Measurements from ENCODE around the gene OR2T3.
"Not testable (repeated sequence)": the region's sequence is repeated elsewhere in the genome, so short reads cannot be mapped to it uniquely, and the experiment has no call there.

The OR2T3 gene, protein sequence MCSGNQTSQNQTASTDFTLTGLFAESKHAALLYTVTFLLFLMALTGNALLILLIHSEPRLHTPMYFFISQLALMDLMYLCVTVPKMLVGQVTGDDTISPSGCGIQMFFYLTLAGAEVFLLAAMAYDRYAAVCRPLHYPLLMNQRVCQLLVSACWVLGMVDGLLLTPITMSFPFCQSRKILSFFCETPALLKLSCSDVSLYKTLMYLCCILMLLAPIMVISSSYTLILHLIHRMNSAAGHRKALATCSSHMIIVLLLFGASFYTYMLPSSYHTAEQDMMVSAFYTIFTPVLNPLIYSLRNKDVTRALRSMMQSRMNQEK

DNA sequence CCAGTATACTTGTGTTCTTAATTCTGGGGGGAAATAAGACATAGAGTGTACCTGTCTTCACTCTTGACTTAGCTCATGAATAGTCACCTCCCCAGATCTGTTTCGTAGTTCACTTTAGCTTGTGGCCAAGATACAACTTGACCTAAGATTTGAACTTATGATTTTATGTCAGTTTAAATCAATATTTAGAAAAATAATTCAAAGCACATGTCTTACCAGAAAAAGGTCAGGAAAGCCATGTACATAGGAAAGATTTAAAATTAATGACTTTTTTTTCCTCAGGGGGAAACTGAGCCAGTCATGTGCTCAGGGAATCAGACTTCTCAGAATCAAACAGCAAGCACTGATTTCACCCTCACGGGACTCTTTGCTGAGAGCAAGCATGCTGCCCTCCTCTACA is at the start of gene OR2T3:
OR2T3 (plus strand) TSS at position 301 of the 400 bp plus-strand sequence; CDS start at position 301, 0 bp downstream.
- not testable (repeated sequence) for DNase-seq

DNA sequence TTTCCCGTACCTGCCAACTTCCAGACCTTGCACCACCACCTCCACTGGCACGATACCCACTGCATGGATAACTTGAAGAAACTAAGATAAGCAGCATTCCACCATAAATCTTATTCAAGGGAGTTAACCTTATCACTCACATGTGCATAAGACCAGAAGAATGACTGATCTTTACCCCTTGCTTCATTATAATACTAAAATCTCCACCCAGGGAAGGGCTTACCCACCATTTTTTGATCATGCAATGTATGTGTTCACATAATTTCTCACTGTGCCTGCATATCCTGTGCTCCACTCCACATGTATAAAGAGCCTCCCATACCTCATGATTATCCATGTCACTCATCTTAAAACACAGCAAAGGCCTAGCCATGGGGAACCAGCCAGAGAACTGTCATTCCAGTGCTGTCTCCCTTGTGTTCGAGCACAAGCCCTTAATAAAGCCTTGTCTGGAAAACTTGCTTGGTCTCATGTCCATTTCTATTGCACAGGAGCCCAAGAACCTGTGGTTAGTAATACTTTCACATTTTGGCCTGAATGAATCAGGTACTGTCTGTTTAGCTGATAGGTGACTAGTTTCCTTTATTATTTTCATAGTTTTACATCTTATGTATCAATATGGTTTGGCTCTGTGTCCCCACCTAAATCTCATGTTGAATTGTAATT is 45.5 kb upstream of the OR2T3 start:
- not testable (repeated sequence) for DNase-seq

DNA sequence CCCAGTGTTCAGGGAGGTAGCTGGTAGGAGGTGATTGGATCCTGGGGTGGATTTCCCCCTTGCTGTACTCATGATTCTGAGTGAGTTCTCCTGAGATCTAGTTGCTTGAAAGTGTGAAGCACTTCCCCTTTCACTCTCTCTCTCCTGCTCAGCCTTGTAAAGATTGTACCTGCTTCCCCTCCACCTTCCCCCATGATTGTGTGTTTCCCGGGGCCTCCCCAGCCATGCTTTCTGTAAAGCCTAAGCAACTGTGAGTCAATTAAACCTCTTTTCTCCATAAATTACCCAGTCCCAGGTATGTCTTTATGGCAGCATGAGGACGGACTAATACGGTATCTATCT is 45.0 kb upstream of the OR2T3 start:
- not testable (repeated sequence) for DNase-seq

DNA sequence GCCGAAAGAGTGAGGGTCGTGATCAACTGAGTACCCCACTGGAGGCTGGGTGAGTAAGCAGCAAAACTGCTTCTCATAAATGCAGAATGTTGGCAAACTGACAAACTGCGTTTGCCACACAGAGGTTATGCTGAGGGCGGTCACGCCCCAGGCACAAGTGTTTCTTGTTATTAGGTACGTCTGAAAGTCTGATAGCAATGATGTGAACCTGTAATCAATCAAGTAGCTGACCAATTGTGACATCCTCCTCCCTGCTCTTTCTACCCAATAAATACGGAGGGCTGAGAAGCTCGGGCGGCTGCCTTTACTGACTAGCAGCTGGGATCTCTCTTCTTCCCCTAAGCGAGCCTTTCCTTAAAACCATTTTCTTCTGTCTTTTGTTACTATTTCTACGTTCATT is 41.5 kb upstream of the OR2T3 start:
- DNase-seq = not testable (repeated sequence)

DNA sequence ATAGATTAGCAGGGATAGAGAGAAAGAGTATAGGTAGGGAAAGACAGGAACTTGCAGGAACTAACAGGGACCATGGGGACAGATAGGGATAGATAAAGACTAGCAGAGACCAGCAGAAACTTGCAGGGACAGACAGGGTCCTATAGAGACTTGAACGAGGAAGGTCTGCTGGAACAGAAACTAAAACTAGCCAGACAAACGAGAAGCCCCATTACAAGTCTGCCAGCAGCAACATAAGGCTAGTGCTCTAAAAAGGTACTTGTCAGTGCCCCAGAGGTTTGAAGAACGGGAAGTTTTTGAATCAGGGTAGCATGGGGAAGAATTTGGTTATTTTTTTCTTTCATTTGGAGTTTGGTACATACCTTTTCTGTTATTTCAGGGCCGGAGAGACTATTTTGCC is 41.0 kb upstream of the OR2T3 start:
- DNase-seq = not testable (repeated sequence)

DNA sequence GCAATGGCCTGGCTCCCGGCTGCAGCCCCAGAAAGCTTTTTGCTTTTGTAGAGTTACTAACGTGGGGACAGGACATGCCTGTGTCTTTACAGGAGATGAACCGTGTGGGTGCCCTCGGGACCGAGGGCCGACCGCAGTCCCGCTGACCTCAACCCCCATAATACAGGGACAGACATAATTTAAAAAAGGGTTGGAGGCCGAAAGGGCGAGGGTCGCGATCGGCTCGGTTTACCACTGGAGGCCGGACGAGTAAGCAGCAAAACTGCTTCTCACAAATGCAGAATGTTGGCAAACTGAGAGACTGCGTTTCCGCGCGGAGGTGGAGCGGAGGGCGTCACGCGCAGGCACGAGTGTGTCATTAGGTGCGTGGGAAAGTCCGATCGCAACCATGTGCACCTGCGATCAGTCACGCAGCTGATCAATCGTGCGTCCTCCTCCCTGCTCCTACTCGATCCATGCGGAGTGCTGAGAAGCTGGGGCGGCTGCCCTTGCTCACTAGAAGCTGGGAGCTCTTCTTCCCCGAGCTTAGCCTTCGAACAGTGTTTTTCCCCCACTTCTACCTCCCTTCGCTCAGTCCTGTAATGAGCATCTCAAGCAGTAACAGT is 39.2 kb upstream of the OR2T3 start:
- not testable (repeated sequence) for DNase-seq

DNA sequence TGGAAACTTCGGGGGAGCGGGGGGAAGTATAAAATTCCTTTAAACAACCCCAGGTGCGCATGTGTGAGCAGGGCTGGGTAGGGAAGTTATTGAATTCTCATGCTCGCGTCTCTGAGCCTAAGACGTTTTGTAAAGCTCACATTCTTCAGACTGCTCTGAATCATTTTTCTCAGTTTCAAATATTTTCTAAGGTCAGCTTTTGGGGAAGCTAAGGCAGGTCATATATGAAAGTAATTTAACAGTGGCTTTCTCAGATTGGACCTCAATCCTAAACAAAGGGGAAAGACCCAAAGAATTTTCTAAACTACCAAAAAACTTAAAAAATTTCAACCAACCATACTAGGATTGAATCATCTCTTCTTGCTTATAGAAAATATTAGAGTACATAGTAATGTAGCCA is 38.2 kb upstream of the OR2T3 start:
- DNase-seq = not testable (repeated sequence)

DNA sequence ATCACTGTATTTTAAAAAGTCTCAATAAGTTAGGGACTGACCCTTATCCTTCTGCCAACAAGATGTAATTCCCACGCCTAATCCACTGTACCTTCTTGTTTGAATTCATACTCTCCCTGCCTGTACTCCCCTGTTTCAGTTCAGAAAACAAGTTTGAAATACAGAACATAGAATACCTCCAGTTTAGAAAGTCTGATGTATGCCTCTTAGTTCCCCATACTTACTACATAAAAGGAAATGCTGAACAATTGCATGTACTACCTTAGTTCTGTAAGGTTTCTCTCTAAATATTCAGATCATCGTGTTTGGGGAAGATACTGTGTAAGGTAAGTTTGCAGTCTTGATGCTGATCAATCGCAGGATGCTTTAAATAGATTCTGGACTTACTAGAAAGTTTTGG is 36.8 kb upstream of the OR2T3 start:
- DNase-seq = not testable (repeated sequence)

DNA sequence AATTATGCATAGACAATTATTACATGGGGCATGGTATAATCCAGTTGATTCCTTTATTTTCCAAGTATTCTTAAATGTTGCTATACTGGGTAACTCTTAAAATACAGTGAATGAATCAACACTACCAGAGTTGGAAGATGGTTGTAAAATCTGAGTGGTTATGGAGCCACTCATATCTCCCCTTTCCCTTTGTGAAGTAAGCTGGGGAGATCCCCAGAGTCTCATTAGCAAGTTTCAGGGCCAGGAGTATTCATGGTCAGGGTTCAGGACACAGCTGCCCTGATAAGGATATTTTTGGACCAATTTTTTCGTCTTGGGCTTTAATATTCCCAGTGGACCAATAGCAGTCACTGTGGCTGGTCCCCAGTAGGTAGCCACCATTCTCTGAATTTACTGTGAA is 34.5 kb upstream of the OR2T3 start:
- not testable (repeated sequence) for DNase-seq

DNA sequence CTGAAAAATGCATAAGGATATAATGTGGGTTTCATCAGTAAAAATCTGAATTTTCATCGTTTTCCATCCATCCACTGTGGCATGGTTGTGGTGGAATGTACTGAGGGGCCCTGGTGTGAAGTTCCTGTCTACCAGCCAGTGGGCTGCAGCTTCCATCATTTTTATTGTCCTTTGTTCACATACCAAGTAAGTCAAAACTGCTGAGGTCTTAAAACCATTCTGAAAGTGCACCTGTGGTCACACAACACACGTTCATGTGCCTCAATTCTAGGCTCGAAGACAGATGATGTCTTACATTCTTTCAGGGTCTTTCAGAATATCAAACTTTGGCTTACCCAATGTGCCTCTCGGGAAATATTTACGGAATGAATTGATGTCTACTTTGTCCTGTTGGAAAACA is 33.9 kb upstream of the OR2T3 start:
- DNase-seq = not testable (repeated sequence)

DNA sequence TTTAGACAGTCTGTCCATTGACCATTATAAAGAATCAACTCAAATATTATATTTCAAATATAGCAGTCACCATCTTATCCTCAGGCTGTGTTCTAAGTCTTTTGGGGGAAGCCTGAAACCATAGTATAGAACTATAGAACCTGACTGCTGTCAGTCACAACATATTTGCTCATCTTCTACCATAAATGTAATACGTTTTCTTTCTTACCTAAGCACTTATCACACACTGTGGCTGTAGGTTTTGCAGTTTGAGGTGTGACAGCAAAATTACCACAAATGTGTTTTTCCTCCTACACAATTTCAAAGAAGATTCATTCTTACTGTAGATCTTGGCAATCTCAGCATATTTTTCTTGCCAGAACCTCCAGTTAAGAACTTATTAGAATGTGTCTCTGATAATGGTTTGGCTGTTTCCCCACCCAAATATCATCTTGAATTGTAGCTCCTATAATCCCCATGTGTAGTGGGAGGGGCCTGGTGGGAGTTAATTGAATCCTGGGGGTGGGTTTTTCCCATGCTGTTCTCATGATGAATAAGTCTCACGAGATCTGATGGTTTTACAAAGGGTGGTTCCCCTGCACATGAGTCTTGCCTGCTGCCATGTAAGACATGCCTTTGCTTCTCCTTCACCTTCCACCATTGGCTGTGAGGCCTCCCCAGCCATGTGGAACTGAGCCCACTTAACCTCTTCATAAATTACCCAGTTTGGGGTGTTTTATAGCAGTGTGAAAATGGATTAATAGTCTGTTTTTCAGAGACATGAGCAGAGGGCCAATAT is 30.5 kb upstream of the OR2T3 start:
- not testable (repeated sequence) for DNase-seq

DNA sequence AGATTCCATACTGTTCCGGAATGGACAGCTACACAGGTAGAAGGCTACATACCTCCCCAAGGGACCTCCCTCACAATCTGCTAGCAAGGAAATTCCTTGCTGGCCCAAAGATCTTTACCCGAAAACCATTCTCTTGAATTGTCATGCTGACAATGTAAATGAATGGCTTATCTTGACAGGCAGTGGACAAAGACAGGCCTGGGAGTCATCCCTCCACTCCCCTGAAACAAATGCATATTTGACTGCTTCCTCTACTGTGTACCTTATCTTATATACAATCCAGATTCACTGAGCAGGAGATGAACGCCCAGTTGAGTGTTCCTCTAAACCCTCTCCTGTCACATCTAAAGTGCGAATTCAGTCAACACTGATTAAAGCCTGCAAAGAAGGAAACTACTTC is 28.5 kb upstream of the OR2T3 start:
- DNase-seq = not testable (repeated sequence)

DNA sequence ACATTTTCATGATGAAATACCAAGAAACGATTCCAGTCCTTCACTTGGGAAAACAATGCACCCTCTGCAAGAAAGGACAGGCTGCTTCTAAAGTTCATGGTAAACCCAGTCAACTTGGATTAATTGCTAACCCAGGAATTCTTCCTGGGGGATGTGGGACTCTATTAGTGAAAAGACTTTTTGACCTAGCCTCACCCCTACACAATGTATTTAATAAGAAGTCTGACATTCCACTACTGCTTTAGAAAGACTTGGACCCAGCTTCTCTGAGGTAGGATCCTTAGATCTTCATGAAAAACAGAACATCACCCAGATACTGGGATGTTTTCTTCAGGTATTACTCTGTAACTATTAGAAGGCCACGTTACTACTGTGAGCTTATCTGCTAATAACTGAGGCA is 27.8 kb upstream of the OR2T3 start, which contains the start of gene OR2T2:
OR2T2 (plus strand) TSS at position 239 of the 400 bp plus-strand sequence. CDS start 7,161 bp downstream, outside the sequence.
- not testable (repeated sequence) for DNase-seq

DNA sequence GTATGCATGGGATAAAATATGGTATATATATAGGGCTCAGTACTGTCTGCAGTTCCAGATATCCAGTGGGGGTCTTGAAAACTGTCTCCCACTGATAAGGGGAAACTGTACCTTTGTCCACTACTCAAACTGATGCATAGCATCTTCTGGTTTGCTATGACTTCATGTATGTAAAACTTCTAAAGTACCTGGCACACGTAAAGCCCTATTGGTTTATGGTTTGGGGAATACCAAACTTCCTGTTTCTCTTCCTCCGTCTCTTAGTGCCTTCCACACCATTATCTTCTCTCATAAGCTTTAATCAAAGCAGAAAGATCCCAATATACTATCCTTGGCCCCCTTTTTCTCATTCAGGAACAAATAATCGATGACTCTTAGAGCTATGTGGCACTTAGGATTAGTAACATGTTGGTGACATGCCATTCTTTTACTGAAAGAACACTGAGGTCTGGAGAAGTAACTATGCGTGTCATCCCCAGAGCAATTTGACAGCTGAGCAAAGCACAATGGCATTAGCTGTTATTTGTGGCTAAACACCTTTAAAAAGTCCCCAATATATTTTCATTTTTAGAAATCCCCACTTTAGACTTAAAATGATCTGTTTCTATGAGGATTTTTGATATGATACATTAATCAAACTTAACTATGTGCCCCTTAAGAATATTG is 24.6 kb upstream of the OR2T3 start:
- not testable (repeated sequence) for DNase-seq

DNA sequence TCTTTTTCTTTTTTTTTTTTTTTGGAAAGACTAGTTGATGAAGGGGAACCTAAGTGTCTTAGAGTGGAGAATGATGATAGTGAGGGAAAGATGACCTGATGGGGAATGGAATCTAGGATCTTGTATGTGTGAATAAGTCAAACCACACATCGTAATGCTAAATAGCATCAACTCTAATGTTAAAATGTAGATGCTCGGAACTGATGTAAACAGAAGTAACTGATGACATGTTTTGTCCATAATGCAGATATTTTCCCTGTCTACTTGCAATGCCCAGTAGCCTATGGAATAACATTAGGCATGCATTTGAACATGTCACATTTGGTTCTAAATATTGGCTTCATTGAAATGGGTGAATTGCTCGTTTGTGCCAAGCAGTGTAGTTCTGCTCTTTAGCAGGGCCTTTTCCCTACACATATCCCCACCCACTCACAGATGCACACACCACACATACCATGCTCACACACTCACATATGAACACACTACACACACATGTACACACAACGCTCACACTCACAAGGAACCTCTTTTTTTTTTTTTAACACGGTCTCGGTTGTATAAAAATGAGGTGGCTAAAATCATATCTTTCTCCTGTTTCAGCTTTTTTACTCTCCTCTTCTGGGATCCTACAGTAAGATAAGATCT is 23.2 kb upstream of the OR2T3 start:
- not testable (repeated sequence) for DNase-seq

DNA sequence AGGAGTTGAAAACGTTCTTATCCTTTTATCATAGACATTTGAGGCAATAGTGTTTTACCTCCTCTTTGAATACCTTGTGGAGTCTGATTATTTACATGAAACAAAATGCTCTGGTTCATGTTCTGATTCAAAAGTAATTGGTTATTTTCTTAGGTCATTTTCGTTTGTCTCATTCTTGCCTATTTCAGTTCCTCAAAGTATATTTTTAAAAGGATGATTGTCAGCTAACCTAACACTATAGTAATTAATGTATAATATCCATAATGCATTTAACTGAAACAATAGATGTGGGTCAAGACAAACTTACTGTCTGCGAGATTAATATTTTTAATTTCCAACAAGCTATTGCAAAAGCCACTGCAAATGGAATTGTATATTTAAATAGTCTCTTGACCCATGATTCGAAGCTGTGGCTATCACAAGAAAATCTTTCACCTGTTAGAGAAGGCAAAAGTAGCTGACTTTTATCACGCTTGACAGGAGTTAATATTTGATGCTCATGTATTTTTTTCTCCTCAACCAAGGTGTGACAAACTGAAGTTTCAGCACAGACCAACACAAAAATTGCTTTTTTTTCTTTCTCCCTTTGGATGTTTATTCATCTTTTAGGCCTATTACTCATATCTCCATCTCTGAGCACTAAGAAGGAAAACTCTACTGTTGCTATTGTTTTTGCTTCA is 22.5 kb upstream of the OR2T3 start:
- not testable (repeated sequence) for DNase-seq

DNA sequence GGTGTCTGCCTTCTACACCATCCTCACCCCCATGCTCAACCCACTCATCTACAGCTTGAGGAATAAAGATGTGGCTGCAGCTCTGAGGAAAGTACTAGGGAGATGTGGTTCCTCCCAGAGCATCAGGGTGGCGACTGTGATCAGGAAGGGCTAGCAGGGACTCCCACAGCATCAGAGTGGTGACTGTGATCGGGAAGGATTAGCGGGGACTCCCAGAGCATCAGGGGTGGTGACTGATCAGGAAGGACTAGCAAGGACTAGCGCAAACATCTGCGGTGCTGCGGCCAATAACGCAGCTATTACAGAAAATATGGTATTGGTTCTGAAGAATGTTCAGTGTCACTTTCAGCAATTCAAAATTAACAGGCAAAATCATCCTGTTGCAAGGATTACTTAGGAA is 19.5 kb upstream of the OR2T3 start:
- not testable (repeated sequence) for DNase-seq

DNA sequence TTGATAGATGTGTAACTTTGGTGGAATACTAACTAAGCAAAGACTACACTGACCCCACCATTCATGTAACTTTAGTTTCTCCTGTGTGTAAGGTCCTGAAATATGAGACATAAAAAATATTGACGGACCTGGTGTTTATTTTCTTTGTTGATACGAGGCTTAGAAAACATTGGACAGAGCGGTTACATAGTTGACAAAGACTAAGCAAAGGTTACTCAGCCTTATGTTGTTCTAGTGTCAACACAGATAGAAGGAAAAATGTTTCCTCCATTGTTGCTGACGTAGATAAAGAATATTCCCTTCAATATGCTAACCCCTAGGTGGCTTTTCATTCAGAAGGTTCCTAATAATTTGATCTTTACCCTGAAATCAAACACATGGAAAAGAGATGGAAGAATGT is 18.1 kb upstream of the OR2T3 start:
- DNase-seq = not testable (repeated sequence)

DNA sequence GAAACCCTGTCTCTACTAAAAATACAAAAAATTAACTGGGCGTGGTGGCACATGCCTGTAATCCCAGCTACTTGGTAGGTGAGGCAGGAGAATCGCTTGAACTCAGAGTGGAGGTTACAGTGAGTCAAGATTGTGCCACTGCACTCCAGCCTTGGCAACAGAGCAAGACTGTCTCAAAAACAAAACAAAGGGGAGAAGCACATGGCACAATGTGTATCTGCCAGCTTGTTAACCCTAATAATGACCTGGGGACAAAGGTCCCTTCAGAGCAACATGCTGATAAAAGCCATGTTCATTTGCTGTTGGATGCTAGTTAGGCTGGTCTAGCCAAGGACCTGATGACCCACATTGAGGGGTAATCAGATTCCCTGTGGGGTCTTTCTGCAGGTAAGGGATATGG is 16.5 kb upstream of the OR2T3 start:
- DNase-seq = not testable (repeated sequence)

DNA sequence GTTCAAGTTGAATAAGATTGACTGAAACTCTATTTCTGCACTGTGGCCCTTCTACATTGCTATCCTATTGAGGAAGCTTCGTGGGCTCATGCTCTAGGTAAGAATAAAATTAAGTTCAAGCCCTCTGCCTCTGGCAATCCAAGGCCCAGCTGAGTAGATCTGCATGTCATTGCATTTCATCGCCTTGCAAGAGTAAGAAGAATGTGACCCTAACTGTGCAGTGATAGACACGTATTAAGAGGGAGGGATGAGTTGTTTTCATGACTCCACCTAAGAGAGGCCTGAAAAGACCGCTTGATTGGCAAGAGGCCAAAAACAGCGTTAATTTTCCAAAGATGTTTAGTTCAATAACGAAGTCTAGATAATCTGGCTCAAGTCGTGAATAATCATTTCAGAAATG is 14.0 kb upstream of the OR2T3 start:
- not testable (repeated sequence) for DNase-seq

DNA sequence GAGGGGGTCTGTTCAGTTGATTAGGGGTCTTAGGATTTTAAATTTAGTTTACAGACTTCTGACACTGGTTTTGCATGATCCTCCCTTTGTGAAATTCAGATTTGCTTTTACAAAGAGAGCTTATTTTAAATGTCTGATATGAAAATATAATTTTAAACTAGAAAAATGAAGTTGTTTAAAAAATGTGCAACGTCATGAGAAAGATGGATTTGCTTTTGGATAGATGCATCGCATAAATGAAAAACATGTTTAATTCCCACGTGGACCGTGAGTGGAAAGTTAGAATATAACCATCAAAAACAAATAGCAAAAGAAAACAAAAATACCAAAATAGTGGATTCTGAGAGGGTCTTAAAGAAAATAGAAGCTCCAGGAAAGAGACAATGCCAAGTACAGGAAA is 2.0 kb upstream of the OR2T3 start:
- no peak for DNase-seq

Data from stimulated activated CD4-positive, alpha-beta T cell treated with anti-CD3 and anti-CD28 coated beads, Interleukin-12 subunit alpha, Interleukin-12 subunit beta, amount 100 ng/mL, for 4 hours (primary cell).